NB4 (cell line): ENCODE results near the gene CAMTA1.

Source experiments
- DNase-seq: peaks from one replicate; pipeline ENCODE4 v3.0.0; 2010; ENCODE audit warnings: low read depth
- H3K4me3 ChIP-seq: one replicate; pipeline ENCODE4 v1.5.1; 2011; ENCODE audit warnings: mild to moderate bottlenecking, low read depth, low read length, moderate library complexity
- MYC ChIP-seq: IDR thresholded peaks from 2 replicates; pipeline ENCODE4 v1.6.1; 2011; ENCODE audit warnings: low read depth, low read length
- POLR2A ChIP-seq: IDR thresholded peaks from 2 replicates; pipeline ENCODE4 v1.6.1; 2011; ENCODE audit warnings: mild to moderate bottlenecking; ENCODE audit not compliant: insufficient read length; ENCODE audit errors: extremely low read depth
- TF ChIP-seq, protein P1 (sequence below): IDR thresholded peaks from one replicate; pipeline ENCODE4 v1.5.1; 2012; ENCODE audit warnings: low read depth, low read length
- TF ChIP-seq, protein P2 (sequence below): IDR thresholded peaks from 2 replicates; pipeline ENCODE4 v1.6.1; 2011; ENCODE audit warnings: low read depth, low read length

The CAMTA1 gene

DNA sequence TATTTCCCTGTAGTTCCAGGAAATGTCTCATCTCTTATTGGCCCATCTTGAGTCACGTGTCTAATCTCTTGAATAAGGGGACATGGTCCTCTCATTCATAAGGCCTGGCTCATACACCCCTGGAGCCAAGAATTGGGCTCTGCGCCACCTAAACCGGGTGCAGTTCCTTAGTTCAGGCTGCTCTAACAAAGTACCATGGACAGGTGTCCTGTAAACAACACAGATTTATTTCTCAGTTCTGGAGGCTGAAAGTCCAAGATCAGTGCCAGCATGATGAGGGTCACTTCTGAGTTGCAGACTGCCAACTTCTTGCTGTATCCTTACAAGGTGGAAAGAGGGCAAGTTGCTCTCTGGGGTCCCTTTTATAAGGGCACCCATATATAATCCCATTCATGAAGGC, 925.6 kb downstream of the CAMTA1 start:
- H3K4me3 ChIP-seq: no peak overlapping the region
- no peak for DNase-seq
- TF ChIP-seq, protein P1, sequence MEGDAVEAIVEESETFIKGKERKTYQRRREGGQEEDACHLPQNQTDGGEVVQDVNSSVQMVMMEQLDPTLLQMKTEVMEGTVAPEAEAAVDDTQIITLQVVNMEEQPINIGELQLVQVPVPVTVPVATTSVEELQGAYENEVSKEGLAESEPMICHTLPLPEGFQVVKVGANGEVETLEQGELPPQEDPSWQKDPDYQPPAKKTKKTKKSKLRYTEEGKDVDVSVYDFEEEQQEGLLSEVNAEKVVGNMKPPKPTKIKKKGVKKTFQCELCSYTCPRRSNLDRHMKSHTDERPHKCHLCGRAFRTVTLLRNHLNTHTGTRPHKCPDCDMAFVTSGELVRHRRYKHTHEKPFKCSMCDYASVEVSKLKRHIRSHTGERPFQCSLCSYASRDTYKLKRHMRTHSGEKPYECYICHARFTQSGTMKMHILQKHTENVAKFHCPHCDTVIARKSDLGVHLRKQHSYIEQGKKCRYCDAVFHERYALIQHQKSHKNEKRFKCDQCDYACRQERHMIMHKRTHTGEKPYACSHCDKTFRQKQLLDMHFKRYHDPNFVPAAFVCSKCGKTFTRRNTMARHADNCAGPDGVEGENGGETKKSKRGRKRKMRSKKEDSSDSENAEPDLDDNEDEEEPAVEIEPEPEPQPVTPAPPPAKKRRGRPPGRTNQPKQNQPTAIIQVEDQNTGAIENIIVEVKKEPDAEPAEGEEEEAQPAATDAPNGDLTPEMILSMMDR: no peak
- TF ChIP-seq, protein P2, sequence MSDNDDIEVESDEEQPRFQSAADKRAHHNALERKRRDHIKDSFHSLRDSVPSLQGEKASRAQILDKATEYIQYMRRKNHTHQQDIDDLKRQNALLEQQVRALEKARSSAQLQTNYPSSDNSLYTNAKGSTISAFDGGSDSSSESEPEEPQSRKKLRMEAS: no peak
- TF ChIP-seq MYC (no peak), POLR2A (no peak)

DNA sequence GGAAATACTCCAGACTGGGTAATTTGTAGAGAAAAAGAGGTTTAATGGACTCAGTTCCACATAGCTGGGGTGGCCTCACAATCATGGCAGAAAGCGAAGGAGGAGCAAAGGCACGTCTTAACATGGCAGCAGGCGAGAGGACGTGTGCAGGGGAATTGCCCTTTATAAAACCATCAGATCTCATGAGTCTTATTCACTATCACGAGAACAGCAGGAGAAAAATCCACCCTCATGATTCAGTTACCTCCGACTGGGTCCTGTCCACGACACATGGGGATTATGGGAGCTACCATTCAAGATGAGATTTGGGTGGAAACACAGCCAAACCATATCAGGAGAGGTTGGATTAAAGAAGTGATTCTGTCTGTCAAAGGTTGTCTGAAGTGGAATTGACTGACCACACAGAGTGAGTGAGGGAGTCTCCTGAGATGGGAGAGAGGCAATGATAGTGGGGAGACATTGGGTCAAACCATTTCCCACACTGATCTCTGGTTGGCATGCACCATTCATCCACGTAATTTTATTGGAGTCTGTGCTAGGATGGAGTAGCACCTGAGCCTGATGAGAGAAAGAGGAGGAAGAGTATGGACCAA, 927.6 kb downstream of the CAMTA1 start:
- TF ChIP-seq, protein P2: no peak
- TF ChIP-seq MYC (no peak), POLR2A (no peak)
- TF ChIP-seq, protein P1: no peak
- H3K4me3 ChIP-seq: no peak overlapping the region
- no peak for DNase-seq

DNA sequence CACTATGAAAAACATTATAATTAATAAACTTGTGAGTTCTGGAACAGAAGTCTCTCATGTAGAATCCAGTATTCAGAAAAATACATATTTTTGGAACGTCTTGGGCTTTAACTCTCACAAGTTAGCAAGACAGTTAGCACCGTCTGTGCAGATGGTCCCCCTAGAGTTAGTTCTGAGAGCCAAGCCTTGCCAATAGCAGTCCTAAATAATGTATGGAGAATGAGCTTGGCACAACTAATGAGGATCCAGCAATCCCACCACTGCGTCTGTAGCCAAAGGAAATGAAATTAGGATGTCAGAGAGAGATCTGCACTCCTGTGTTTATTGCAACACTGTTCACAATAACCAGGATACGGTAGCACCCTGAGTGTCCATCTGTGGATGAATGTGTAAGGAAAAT, 931.3 kb downstream of the CAMTA1 start:
- H3K4me3 ChIP-seq: no peak overlapping the region
- TF ChIP-seq, protein P1: no peak
- TF ChIP-seq MYC (no peak), POLR2A (no peak)
- TF ChIP-seq, protein P2: no peak
- no peak for DNase-seq

DNA sequence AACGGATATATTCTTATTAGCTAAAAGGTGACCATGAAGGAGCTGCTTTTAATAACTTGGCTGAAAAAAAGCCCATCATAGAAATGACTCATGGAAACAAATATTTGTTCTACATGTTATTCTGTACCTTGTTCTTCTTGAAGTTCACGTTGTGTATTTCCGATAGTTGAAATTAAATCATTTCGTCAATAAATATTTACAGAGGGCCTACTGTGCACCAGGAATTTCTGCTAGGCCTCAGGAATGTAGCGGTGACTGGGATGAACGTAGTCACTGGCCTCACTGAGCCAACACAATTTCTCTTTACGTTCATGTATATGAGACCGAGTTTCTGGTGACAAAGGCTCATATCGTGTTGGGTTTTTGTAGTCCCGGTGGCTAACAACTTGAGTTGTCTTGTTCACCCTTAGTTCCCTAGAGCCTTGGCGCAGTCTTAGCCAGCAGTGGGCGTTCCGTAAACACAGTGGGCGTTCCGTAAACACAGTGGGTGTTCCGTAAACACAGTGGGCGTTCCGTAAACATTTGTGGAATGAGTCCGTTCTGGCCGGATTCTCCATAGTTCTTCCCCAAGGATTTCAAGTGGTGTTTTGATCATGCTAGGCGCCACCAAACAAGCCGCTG, 932.6 kb downstream of the CAMTA1 start:
- TF ChIP-seq, protein P1: no peak
- no peak for TF ChIP-seq POLR2A
- TF ChIP-seq, protein P2: no peak
- TF ChIP-seq MYC: no peak
- no peak overlapping the region for H3K4me3 ChIP-seq
- DNase-seq: no peak

DNA sequence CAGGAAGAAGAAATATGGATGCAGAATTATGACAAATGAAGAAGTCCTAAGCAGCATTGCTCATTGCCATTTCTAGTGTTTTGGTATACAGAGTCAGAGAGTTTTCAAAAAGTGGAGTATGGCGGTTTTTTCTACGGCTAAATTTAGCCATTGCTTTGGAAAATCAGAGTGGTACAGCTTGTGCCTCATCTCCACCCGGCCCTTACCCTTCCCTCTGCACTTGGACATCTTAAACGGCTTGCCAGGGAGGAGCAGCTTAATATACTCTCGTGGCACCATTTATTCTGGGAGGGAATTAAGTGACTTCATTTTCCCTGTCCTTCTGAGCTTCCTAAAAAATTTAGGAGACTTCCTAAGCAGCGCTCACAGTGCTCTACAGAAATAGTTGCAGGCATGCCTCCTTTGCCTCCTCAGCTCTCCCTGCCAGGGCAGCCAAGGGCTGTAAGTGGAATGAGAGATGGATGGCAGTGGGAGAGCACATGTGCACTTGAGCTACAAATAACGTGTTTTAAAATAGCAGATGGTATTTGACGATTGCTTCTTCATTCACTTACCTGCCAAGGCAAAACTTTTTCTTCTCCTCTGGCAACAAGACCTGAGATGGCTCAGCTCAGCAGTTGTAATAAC, 934.3 kb downstream of the CAMTA1 start:
- no peak overlapping the region for H3K4me3 ChIP-seq
- no peak for TF ChIP-seq POLR2A
- TF ChIP-seq MYC: no peak
- TF ChIP-seq, protein P2: no peak
- TF ChIP-seq, protein P1: no peak

More for the DNA sequence above, 934.3 kb downstream of the CAMTA1 start:
- DNase-seq: no peak
